GM18519 (cell line): Measurements from ENCODE around the gene CLIP4.

Source experiments
- ATAC-seq: cut with Tn5 transposase; IDR thresholded peaks from one replicate; pipeline ENCODE4 v1.9.1; 2021; ENCODE audit warnings: mild to moderate bottlenecking, moderate library complexity; ENCODE audit not compliant: unreplicated experiment, low FRiP score

The CLIP4 gene

GRCh38 chr2:29124504-29124903 is 9.3 kb downstream of the CLIP4 start:
- no peak for ATAC-seq

DNA sequence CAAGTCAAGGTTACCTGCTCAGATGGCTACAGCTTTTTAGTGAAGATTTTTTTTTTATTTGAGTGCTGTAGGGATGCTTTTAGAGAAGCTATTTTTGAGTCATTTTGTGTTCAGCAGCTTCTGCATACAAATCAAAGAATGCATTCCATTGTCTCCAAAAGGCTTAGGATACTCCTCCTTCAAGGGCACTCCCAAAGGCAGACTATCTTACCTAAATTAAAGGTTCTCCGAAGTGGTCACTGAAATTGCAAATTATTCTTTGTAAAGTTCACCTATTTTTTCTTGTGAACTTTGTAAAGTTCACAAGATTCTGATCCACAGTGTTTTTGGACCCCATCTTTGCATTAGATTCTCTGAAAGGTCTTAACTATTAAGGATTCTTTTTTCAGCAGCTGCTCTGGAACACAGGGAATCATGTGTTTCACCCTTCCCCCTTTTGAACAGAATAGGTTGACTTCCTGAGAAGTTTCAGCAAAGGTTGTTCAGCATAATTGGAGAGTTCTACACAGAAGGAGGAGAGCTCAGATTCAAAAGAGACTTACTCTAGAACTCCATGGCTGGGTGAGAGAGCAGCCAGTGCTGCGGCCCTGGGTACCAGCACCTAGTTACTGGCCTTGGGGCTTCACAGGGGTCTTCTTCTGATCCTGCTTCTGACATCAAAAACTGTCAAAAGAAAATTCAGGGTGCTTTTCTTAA is 14.5 kb downstream of the CLIP4 start:
- ATAC-seq: no peak

DNA sequence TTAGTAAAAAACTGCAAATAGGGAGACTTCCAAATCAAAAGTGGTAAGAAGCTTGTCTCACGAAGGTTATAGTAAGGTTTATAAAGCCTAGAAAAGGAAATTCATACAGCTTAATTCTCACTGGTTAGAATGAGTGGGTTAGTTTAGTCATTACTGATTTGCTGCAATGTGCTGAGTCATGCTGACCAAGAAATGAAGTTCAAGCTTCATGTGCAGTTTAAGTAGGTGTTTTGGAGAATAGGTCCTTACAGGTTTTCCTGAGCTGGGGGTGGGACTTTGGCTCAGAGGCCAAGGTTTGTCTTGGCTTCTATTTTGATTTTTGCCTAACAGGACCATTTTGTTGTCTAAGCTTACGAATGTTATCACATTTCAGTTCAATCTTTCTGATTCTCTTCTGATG is 15.1 kb downstream of the CLIP4 start:
- ATAC-seq: no peak

- ATAC-seq: no peak
Observed at GRCh38 chr2:29134933-29135332, 19.7 kb downstream of the CLIP4 start.

- no peak for ATAC-seq
Observed at GRCh38 chr2:29139152-29139551, 23.9 kb downstream of the CLIP4 start.

DNA sequence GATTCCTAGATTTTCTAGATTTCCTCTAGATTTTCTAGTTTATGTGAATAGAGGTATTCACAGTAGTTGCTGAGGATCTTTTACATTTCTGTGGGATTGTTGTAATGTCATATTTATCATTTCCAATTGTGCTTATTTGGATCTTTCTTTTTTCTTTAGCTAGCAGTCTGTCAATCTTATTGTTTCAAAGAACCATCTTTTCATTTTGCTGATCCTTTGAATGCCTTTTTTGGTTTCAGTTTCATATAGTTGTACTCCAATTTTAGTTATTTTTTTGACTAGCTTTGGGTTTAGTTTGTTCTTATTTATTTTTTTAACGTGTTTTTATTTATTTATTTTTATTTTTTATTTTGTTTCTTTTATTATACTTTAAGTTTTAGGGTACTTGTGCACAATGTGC is 24.5 kb downstream of the CLIP4 start:
- ATAC-seq: no peak

DNA sequence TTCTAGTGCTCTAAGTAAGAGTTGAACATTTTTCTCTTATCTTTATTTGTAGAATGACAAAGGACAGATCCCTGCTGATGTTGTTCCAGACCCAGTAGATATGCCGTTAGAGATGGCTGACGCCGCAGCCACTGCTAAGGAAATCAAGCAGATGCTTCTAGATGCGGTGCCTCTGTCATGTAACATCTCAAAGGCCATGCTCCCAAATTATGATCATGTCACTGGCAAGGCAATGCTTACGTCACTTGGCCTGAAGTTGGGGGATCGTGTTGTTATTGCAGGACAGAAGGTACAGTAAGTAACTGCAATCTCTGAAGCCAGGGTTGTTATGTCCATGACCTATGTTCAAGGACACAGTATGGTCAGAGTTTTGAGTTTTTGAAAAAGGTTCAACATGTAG is 28.4 kb downstream of the CLIP4 start:
- ATAC-seq: no peak

GRCh38 chr2:29146197-29146596 is 31.0 kb downstream of the CLIP4 start:
- ATAC-seq: no peak

- ATAC-seq: no peak
Observed at GRCh38 chr2:29147963-29148362, 32.7 kb downstream of the CLIP4 start.

- no peak for ATAC-seq
Observed at GRCh38 chr2:29154610-29155009, 39.4 kb downstream of the CLIP4 start.

DNA sequence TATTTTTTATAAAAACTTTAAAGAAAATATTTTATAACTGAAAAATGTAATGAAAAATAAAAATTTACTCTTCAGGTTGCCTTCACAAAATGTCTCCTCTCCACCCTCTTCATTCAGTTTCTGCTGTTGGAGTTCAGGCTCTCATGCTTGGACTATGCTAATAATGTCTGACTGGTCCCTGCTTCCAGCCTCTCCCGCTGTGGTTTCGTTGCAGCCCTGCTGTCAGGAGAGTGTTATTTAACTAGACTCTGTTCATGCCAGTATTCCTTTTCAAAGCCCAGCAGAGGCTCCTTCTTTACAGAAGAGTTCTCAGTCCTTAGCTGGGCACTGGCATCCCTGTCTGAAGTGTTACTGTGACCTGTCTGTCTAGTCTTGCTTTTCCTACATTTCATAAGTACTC is 40.4 kb downstream of the CLIP4 start:
- no peak for ATAC-seq

DNA sequence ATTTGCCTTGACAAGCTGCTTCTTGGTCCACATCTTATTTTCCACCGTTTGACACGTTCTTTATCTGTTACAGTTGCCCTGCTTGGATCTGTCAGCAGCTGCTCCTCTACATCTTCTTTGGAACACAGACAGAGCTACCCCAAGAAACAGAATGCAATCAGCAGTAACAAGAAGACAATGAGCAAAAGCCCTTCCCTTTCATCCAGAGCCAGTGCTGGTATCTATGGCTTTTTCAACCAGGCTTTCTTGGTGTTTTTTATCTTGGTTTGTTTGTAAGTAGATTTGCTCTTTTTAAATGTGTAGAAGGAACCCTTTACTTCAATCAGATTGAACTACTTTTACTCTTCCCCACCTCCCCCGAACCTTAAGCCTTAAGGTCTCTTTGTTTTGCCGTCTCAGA is 41.9 kb downstream of the CLIP4 start:
- ATAC-seq: no peak

DNA sequence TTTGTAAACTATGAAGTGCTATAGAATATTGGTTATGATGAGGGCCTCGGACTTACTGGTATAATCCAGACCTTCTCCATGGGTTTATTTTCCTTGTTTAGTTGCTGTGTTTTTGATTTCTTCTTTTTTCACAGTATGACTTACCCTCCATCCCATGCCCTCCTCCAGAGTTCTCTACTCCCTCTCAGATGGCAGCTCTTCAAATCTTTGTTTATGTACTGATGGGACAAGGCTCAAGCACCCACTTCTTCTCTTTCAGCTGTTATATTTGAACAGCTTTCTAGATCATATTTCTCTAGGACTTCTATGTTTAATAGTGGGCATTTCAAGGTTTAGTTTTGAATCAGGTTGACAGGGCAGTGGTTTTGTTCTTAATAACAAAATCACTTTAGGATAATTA is 43.9 kb downstream of the CLIP4 start:
- ATAC-seq: no peak

DNA sequence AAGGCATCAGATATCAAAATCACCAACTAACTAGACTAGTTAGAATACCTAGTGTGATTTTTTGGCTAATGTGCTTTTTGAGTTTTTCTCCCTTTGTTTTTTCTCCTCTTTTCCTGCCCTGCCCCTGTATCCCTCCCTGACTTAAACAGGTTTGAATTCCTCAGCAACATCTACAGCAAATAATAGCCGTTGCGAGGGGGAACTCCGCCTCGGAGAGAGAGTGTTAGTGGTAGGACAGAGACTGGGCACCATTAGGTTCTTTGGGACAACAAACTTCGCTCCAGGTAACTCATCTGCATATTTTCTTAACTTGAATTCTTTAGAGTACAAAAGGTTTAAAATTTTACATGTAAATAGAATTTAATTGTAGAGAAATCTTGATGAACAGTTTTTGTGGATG is 45.0 kb downstream of the CLIP4 start:
- ATAC-seq: no peak

DNA sequence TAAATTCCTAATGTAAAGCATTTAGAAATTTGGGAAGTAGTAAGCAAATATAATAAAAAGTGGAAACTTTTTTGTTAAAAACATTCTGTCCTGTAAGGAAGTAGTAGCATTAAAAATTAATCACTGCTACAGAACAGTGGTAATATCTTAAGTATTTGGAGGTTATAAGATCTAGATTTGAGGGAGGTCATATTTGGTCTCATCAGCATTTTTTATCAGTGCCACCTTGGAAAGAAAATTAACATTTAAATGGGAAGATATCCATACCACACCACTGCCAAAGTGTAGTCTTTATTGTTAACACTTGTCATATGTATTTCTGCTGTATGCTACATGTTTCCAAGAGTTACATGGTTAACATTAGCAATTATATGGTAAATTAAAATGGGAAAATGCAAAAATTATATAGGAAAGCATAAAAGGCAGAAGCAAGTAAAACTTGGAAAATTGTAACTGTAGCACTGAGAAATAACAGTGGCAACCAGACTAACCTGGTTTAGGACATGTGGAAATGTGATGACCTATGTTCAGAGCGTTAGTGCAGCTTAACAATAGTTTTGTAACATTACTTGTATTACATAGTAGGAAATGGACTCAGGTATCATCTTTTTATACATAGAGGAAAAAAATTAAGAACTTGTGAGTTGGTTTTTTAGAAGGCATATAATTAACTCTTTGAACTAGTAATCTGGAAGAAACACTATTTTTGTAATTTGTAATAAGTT is 47.2 kb downstream of the CLIP4 start:
- no peak for ATAC-seq

- no peak for ATAC-seq
Observed at GRCh38 chr2:29164091-29164846, 49.1 kb downstream of the CLIP4 start.

DNA sequence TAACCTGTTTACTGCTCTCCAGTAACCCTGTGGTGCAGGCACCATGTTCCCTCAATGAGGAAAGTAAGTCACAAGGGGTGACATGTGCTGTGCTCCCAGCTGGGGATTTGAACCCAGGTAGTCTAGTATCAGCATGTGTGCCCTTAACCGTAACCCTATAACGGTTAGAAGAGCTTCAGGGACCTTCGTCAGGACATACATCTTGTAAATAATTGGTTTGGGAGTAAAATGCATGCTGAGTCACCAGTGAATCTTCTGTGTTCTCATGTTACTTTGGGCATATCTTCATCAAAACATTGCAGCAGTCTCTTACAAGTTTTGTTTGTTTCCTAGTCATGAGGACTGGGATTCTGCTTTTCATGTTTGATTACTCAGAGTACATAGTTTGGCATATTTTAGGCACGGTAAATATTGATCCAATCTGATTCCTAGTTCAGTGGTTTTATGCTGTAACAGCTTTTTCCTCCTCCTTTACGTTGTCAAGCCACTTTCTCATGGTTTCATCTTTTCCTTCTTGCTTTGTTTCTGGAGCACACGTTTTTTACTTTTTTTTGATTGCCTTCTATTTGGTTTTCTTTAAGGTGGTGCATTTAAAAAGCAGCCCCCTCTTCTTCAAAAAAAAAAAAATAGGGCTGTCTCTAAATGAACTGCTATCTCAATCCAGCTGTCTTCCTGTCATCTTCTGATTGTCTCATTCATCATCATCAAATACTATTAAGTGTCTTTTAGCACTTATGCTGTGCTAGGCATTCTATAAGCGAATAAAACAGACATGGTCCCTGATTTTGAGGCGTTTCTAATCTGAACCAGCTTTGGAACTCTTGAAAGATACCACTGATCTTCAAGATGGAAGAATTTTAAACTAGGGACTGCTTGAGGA is 50.4 kb downstream of the CLIP4 start:
- no peak for ATAC-seq

DNA sequence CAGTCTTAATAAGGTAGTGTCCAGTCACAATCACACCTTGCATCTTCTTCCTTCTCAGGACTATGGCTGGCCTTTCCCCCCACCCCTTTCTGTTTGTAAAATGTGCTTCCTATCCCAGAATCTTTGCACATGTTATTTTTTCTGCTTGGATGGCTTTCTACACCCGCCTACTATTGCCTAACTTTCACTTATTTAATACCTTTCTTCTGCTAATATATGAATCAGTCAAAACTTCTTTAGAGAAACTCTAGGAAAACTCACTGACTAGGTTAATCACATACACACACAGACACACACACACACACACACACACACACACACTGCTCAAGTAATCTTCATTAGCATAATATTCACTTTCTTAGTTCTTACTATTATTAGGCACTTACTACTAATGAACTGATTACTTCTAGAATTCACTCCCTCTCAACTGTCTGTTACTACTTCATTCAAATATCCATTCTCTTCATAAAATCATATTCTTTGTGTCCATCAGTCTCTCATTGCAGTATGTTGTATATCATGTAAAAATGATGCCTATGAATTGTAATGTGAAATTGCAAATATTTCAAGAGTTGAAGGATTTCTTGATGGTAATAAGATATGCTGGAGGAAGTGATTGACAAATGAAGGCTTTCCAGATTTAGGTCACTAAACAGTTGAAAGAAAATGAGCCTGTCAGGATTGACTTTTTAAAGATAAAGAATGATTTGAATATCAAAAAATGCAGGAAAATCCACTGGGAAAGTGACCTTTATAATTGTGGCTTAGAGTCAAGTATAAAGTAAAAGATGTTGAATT is 51.2 kb downstream of the CLIP4 start:
- ATAC-seq: no peak

- no peak for ATAC-seq
Observed at GRCh38 chr2:29174937-29175336, 59.7 kb downstream of the CLIP4 start.

DNA sequence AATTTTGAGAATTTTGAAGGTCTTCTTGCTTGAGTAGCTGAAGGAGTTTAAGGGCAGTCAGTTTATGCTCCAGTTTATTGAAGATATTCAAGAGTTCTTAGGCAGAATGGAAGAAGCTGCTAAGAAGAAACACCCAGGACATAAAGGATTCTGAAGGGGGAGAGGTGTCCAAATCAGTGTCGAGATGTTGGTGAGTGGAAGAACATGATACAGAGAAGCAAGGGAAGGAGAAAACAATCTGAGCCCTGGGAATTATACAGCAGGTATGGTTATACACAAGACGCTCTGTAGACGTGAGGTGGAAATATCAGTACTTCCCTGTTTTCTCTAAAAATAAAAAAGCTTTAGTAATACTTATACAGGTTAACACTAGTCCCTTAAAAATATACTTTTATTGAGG is 60.1 kb downstream of the CLIP4 start:
- no peak for ATAC-seq
